ENCODE data around the gene PPM1B.
"Not testable (repeated sequence)": the region's sequence is repeated elsewhere in the genome, so short reads cannot be mapped to it uniquely, and the experiment has no call there.

Gene PPM1B

DNA sequence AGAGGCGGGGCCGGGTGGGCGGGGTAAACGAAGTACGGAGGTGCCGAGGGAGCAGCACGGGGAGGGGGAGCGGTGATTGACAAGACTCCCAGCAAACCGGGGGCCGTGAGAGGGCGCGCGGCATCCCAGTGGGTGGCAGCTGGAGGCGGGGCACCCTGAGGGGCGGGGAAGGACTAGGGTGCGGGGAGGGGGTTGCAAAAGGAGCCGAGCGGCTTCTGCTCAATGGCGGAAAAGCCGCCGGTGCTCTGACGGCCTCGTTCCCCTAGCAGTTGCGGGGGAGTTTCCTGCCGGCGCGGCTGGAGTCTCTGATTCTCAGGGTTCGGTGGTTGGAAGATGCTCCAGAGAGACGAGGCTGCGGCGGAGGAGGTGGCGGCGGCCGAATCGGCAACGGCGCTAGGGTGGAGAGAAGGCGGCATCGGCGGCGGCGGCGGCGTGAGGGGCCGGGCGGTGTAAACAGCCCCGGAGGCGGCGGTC, at the start of gene PPM1B:
Gene PPM1B (plus strand): TSS at position 195 of the 474 bp plus-strand sequence. CDS start 32,325 bp downstream, outside the sequence.
- peaks cover 6% of the 10 kb centered on the region for H3K9me3 Mint-ChIP-seq
- peaks cover 11% of the 10 kb centered on the region for H3K36me3 Mint-ChIP-seq (ENCODE audit: low read depth)
- peak within 1 kb of the TSS; percentile 100 for H3K27ac Mint-ChIP-seq
- no peaks in the 10 kb centered on the region for H3K27me3 Mint-ChIP-seq (ENCODE audit: low read depth)
- H3K4me1 Mint-ChIP-seq (ENCODE audit: low read depth) = peaks cover 33% of the 10 kb centered on the region
- peak within 1 kb of the TSS; percentile 99 for H3K4me3 Mint-ChIP-seq

- H3K4me1 Mint-ChIP-seq (ENCODE audit: low read depth) = peaks cover 2% of the 10 kb centered on the region
- H3K4me3 Mint-ChIP-seq = no peak overlapping the region
- H3K27me3 Mint-ChIP-seq (ENCODE audit: low read depth) = no peaks in the 10 kb centered on the region
- H3K27ac Mint-ChIP-seq = no peak overlapping the region
- no peaks in the 10 kb centered on the region for H3K36me3 Mint-ChIP-seq (ENCODE audit: low read depth)
- no peaks in the 10 kb centered on the region for H3K9me3 Mint-ChIP-seq
These were observed 48.8 kb upstream of the PPM1B start for GRCh38 chr2:44119878-44120277.

DNA sequence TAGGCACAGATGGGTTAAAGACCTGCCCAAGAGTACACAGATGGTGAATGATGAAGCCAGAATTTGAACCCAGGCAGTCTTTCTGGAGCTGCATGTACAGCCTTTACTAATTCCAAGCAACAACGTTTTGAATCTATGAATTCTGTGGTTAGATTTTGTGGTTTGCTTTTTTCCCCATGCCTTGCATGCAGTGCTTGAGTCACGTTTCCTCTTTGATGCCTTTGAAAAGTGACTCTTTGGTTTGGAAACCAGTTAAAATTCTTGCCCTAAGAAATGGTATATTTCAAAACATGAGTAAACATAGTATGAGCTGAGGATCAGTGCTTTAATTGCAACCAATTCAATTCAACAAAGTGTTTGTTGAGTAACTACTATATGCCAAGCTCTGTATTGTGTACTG, 48.2 kb upstream of the PPM1B start:
- H3K9me3 Mint-ChIP-seq = no peaks in the 10 kb centered on the region
- H3K4me3 Mint-ChIP-seq = no peak overlapping the region
- H3K27me3 Mint-ChIP-seq (ENCODE audit: low read depth) = no peaks in the 10 kb centered on the region
- no peaks in the 10 kb centered on the region for H3K36me3 Mint-ChIP-seq (ENCODE audit: low read depth)
- peaks cover 2% of the 10 kb centered on the region for H3K4me1 Mint-ChIP-seq (ENCODE audit: low read depth)
- no peak overlapping the region for H3K27ac Mint-ChIP-seq

DNA sequence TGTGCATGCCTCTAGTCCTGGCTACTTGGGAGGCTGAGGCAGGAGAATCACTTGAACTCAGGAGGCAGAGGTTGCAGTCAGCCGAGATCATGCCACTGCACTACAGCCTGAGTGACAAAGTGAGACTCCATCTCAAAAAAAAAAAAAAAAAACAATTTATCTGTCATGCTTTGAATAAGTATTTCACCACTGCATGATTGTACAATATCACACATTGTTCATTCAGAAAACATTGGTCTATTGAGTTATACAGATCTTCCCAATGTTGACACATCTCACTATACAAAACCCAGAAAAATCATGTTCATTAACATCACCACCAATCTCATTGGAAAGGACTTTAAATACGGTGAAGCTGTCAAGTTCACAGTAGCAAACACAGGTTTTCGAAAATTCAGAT, 46.8 kb upstream of the PPM1B start:
- no peak overlapping the region for H3K27ac Mint-ChIP-seq
- no peaks in the 10 kb centered on the region for H3K9me3 Mint-ChIP-seq
- H3K36me3 Mint-ChIP-seq (ENCODE audit: low read depth) = no peaks in the 10 kb centered on the region
- peaks cover 2% of the 10 kb centered on the region for H3K4me1 Mint-ChIP-seq (ENCODE audit: low read depth)
- peaks cover 4% of the 10 kb centered on the region for H3K27me3 Mint-ChIP-seq (ENCODE audit: low read depth)
- H3K4me3 Mint-ChIP-seq = no peak overlapping the region

DNA sequence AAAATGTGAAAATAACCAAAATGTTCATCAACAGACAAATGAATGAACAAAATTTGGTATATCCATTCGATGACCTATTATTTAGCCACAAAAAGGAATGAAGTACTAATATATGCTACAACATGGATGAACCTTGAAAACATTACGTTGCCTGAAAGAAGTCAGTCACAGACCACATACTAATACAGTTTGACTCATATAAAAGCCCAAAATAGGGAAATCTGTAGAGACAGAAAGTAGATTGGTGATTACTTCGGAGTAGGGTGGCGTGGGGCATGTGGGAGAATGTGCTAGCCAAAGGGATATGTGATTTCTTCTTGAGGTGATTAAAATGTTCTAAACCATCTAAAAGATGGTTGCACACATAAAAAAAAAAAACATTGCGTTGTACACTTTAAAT, 44.2 kb upstream of the PPM1B start:
- Mint-ChIP-seq H3K27ac (no peak overlapping the region), H3K4me3 (no peak overlapping the region), H3K9me3 (no peaks in the 10 kb centered on the region), H3K36me3 (ENCODE audit: low read depth) (no peaks in the 10 kb centered on the region), H3K4me1 (ENCODE audit: low read depth) (peaks cover 2% of the 10 kb centered on the region), H3K27me3 (ENCODE audit: low read depth) (peaks cover 4% of the 10 kb centered on the region)

DNA sequence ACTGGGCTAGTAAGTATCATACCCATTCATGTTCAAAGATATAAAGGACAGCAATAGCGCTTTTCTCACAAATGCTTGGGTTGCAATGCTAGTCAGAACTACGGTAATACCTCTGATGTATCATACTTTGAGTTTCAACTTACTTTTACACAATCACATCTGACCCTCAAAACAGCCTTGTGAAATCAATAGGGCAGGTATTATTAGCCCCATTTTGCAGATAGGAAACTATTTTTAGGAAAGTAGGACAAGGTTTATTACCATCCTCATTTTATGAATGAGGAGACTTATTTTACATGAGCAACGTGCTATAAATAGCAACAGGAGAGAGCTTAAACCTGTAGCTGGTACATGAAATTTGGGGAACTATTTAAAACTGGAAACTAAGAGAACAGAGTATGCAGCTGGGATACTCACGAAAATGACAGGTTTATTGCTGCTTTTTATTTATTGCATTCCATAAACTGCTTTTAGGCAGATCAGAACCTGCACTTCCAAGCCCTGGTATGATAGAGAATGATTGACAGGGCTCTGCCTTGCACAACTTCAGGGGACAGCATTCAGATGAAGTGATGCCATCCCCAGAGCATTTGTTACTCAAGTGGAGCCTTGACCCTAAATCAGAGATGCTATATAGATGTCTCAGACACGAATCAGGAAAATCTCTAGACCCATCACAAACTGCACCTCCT, 42.4 kb upstream of the PPM1B start:
- Mint-ChIP-seq H3K27ac (no peak overlapping the region), H3K9me3 (no peaks in the 10 kb centered on the region), H3K27me3 (ENCODE audit: low read depth) (peaks cover 4% of the 10 kb centered on the region), H3K4me1 (ENCODE audit: low read depth) (no peaks in the 10 kb centered on the region), H3K4me3 (no peak overlapping the region), H3K36me3 (ENCODE audit: low read depth) (no peaks in the 10 kb centered on the region)

DNA sequence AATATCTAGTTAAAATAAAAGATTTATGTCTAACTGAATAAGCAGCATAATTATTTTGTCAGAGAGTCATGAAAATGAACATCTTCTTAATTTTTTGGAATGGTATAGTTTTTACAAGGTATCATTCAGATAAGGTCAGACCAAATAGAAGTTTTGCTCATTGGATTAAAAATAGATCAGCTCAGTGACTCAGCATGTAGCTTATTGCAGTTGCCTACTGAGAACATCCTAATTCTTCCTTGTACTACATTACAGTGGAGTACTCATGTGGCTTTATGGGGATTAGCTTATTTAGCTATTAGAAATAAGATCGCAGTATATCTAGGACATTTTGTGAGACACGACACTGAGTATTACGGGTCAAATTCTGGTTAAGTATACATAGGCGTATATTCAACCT, 38.2 kb upstream of the PPM1B start:
- Mint-ChIP-seq H3K4me3 (no peak overlapping the region), H3K27me3 (ENCODE audit: low read depth) (peaks cover 7% of the 10 kb centered on the region), H3K36me3 (ENCODE audit: low read depth) (no peaks in the 10 kb centered on the region), H3K27ac (no peak overlapping the region), H3K9me3 (no peaks in the 10 kb centered on the region), H3K4me1 (ENCODE audit: low read depth) (no peaks in the 10 kb centered on the region)

DNA sequence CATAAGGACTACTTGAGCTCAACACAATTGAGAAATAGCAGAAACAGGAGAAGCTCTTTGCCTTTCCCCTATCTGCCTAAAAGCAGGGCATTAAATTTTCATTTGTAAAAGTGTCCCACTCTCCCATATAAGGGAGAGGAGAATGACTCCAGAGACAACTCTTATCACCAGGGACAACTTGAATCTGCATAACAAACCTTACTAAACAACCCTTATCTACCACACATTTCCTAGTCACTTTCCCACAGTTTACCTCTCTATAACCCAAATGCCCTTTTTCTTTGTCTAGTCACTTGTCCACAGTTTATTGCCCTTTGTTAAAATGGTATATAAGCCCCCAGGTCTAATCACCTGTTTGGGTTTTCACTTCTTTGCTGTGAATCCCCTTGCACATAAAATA, 37.5 kb upstream of the PPM1B start:
- no peak overlapping the region for H3K4me3 Mint-ChIP-seq
- H3K9me3 Mint-ChIP-seq = no peaks in the 10 kb centered on the region

DNA sequence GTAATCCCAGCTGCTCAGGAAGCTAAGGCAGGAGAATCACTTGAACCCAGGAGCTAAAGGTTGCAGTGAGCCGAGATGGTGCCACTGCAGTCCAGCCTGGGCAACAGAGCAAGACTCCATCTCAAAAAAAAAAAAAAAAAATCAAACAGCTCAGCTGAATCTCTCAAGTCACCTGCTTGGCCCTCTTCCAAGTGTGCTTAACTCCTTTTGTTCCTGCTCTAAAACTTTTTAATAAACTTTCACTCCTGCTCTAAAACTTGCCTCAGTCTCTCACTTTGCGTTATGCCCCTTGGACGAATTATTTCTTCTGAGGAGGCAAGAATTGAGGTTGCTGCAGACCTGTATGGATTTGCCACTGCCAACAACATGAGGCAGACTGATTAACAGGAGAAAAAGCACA, 35.1 kb upstream of the PPM1B start:
- not testable (repeated sequence) for H3K9me3 Mint-ChIP-seq; H3K27me3 Mint-ChIP-seq (ENCODE audit: low read depth); H3K36me3 Mint-ChIP-seq (ENCODE audit: low read depth); H3K4me3 Mint-ChIP-seq; H3K27ac Mint-ChIP-seq; H3K4me1 Mint-ChIP-seq (ENCODE audit: low read depth)

More for the DNA sequence above, 37.5 kb upstream of the PPM1B start:
- no peaks in the 10 kb centered on the region for H3K36me3 Mint-ChIP-seq (ENCODE audit: low read depth)
- H3K27ac Mint-ChIP-seq = no peak overlapping the region
- peaks cover 8% of the 10 kb centered on the region for H3K27me3 Mint-ChIP-seq (ENCODE audit: low read depth)
- no peaks in the 10 kb centered on the region for H3K4me1 Mint-ChIP-seq (ENCODE audit: low read depth)

DNA sequence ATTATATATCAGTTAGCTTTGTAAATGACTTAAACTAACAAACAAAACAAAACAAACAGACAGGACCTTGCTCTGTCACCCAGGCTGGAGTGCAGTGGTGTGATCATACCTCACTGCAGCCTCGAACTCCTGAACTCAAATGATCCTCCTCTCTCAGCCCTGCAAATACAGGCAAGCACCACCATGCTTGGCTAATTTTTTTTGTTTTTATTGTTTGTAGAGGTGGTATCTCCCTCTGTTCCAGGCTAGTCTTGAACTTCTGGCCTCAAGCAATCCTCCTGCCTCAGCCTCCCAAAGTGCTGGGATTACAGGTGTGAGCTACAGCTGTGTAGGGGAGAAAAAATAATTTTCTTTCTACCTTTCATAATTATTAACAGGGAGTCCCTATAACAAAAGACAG, 33.8 kb upstream of the PPM1B start:
- Mint-ChIP-seq H3K4me1 (ENCODE audit: low read depth) (no peaks in the 10 kb centered on the region), H3K9me3 (no peaks in the 10 kb centered on the region), H3K4me3 (no peak overlapping the region), H3K27ac (no peak overlapping the region), H3K27me3 (ENCODE audit: low read depth) (peaks cover 7% of the 10 kb centered on the region), H3K36me3 (ENCODE audit: low read depth) (no peaks in the 10 kb centered on the region)

DNA sequence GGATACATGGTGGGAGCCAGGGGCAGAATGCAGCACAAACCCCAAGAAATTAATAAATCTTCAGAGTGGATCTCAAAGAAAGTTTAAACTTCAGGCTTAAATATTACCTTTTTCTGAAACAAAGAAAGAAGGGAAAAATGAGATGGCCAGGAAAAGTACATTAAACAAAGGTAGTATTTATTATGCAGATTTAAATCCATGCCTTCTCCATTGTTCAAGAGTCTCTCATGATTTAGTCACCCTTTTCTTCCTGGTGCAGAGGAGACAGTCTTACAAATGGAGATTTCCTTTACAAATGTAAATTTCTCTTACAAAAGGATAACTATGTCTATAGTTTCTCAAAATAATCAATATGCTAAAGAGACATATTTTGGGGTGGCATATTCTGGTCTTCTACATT, 33.4 kb upstream of the PPM1B start:
- Mint-ChIP-seq H3K4me1 (ENCODE audit: low read depth) (no peaks in the 10 kb centered on the region), H3K9me3 (no peaks in the 10 kb centered on the region), H3K4me3 (no peak overlapping the region), H3K27ac (no peak overlapping the region), H3K36me3 (ENCODE audit: low read depth) (no peaks in the 10 kb centered on the region), H3K27me3 (ENCODE audit: low read depth) (peaks cover 8% of the 10 kb centered on the region)

DNA sequence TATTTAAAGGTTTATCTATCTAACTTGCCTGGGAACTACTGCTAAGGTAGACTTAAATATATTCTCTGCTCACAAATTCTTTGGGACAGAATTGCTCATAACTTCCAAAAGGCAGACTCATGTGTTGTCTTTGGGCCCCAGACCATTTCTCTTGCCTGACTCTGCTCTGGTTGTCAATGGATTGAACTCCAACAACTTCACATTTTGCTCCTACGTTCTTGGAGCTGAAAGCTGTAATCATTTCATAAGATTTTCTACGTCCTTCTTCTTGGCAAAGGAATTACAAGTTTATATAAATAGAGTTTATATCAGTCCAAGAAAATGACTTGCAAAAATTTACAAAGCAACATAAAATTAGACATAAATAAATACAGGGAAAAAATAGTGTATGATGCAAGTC, 32.9 kb upstream of the PPM1B start:
- H3K9me3 Mint-ChIP-seq = no peaks in the 10 kb centered on the region
- no peaks in the 10 kb centered on the region for H3K36me3 Mint-ChIP-seq (ENCODE audit: low read depth)
- H3K27ac Mint-ChIP-seq = no peak overlapping the region
- H3K4me1 Mint-ChIP-seq (ENCODE audit: low read depth) = no peaks in the 10 kb centered on the region
- peaks cover 11% of the 10 kb centered on the region for H3K27me3 Mint-ChIP-seq (ENCODE audit: low read depth)
- no peak overlapping the region for H3K4me3 Mint-ChIP-seq

- Mint-ChIP-seq H3K9me3 (no peaks in the 10 kb centered on the region), H3K36me3 (ENCODE audit: low read depth) (no peaks in the 10 kb centered on the region)
These were observed 32.4 kb upstream of the PPM1B start for GRCh38 chr2:44136252-44136651.

GRCh38 chr2:44137048-44137447, 31.6 kb upstream of the PPM1B start:
- Mint-ChIP-seq H3K27me3 (ENCODE audit: low read depth) (peaks cover 11% of the 10 kb centered on the region), H3K4me1 (ENCODE audit: low read depth) (no peaks in the 10 kb centered on the region), H3K9me3 (no peaks in the 10 kb centered on the region), H3K4me3 (no peak overlapping the region), H3K27ac (no peak overlapping the region), H3K36me3 (ENCODE audit: low read depth) (no peaks in the 10 kb centered on the region)

More at GRCh38 chr2:44136252-44136651, 32.4 kb upstream of the PPM1B start:
- no peaks in the 10 kb centered on the region for H3K4me1 Mint-ChIP-seq (ENCODE audit: low read depth)
- H3K27me3 Mint-ChIP-seq (ENCODE audit: low read depth) = peaks cover 11% of the 10 kb centered on the region
- H3K27ac Mint-ChIP-seq = no peak overlapping the region
- no peak overlapping the region for H3K4me3 Mint-ChIP-seq

GRCh38 chr2:44137872-44138551, 30.7 kb upstream of the PPM1B start:
- H3K9me3 Mint-ChIP-seq = no peaks in the 10 kb centered on the region
- no peaks in the 10 kb centered on the region for H3K36me3 Mint-ChIP-seq (ENCODE audit: low read depth)
- H3K4me3 Mint-ChIP-seq = no peak overlapping the region
- H3K27ac Mint-ChIP-seq = no peak overlapping the region
- peaks cover 9% of the 10 kb centered on the region for H3K27me3 Mint-ChIP-seq (ENCODE audit: low read depth)
- no peaks in the 10 kb centered on the region for H3K4me1 Mint-ChIP-seq (ENCODE audit: low read depth)
